CD4-positive, alpha-beta T cell (primary cell): Measurements from ENCODE around the gene ADAT3. TPM values are rescaled to one million over a fixed set of nuclear protein-coding genes. Genes with fewer than 3 reads are reported as not detected.
A peak's percentile ranks its signal among the peaks of the same experiment; 100 is the strongest.

Source experiments
- ATAC-seq: fragments of 200-7000 bp; cut with Tn5 transposase; one replicate; pipeline ENCODE4 v1.10.0; 2022; ENCODE audit warnings: mild to moderate bottlenecking; ENCODE audit not compliant: poor library complexity
- CTCF ChIA-PET: fragments of 350-600 bp; sonication (Branson Sonifier 250); formaldehyde crosslinking; loops from one replicate; lab custom pipeline; 2021; ENCODE audit warnings: antibody characterized with exemption, inconsistent platforms; lab: Charles Lee
- POLR2A ChIA-PET: fragments of 350-600 bp; sonication (Branson Sonifier 250); formaldehyde crosslinking; loops from one replicate; lab custom pipeline; 2021; ENCODE audit warnings: antibody characterized with exemption, inconsistent platforms; lab: Charles Lee
- DNase-seq, 14 experiments: peaks; one replicate each; pipeline ENCODE4 v3.0.0-alpha.2; 2013 to 2020; ENCODE audit warnings: mixed read lengths in 2 of 14
- H3K27ac ChIP-seq, 2 donors: one replicate each; pipeline versions ENCODE4 v1.5.1 to v1.7.0; 2013; ENCODE audit warnings: low read length in 2 of 2, low read depth in 1 of 2, mild to moderate bottlenecking in 1 of 2
- H3K27me3 ChIP-seq, 2 experiments: 1 replicate in 1 of 2; 2 replicates in 1 of 2; pipeline versions ENCODE4 v1.6.1 to v1.7.0; 2013; ENCODE audit warnings: low read length in 2 of 2, control low read depth in 1 of 2, mild to moderate bottlenecking in 1 of 2, moderate library complexity in 1 of 2; ENCODE audit not compliant: insufficient read depth in 2 of 2, control insufficient read depth in 1 of 2
- H3K36me3 ChIP-seq: one replicate; pipeline ENCODE4 v1.6.1; 2013; ENCODE audit warnings: low read length, control low read depth; ENCODE audit not compliant: insufficient read depth
- H3K4me1 ChIP-seq: one replicate; pipeline ENCODE4 v1.6.1; 2013; ENCODE audit warnings: low read length, control low read depth; ENCODE audit not compliant: insufficient read depth
- H3K4me3 ChIP-seq: one replicate; pipeline ENCODE4 v1.5.1; 2013; ENCODE audit warnings: mild to moderate bottlenecking, low read length, moderate library complexity
- H3K9me3 ChIP-seq, 2 experiments: 1 replicate in 1 of 2; 2 replicates in 1 of 2; pipeline versions ENCODE4 v1.6.1 to v1.7.0; 2013; ENCODE audit warnings: low read length in 2 of 2, mild to moderate bottlenecking in 2 of 2, control low read depth in 1 of 2, moderate library complexity in 1 of 2; ENCODE audit not compliant: control insufficient read depth in 1 of 2, insufficient read depth in 1 of 2
- H3K27ac Mint-ChIP-seq: one replicate; pipeline ENCODE4 v1.8.0; 2020; ENCODE audit warnings: mixed read lengths
- H3K27me3 Mint-ChIP-seq: one replicate; pipeline ENCODE4 v1.8.0; 2021; ENCODE audit warnings: mixed read lengths
- H3K36me3 Mint-ChIP-seq: one replicate; pipeline ENCODE4 v1.8.0; 2021; ENCODE audit warnings: low read depth, mixed read lengths
- H3K4me1 Mint-ChIP-seq: one replicate; pipeline ENCODE4 v1.8.0; 2021; ENCODE audit warnings: low read depth, mixed read lengths
- H3K4me3 Mint-ChIP-seq: one replicate; pipeline ENCODE4 v1.8.0; 2020; ENCODE audit warnings: mild to moderate bottlenecking, mixed read lengths
- H3K9me3 Mint-ChIP-seq: one replicate; pipeline ENCODE4 v1.8.0; 2020; ENCODE audit warnings: mixed read lengths
- CTCF ChIP-seq: fragments of 200-600 bp; IDR thresholded peaks from one replicate; pipeline ENCODE4 v1.8.0; 2022; ENCODE audit warnings: antibody characterized with exemption, mild to moderate bottlenecking
- intact Hi-C, 2 experiments: fragments of 100-400 bp; cut with DNase I in 1 of 2; cut with micrococcal nuclease in 1 of 2; formaldehyde crosslinking; loops; one replicate each; pipeline versions ENCODE4 v1.15.1 to v1.9.0; 2023 to 2025; cut with DNase I, micrococcal nuclease
- total RNA-seq, 174 experiments: library from RNA in 2 of 174; stranded (reverse) in 2 of 174; gene quantifications; one replicate each; pipeline ENCODE4 v1.2.3 and lab custom pipeline; 2021 to 2026

ADAT3 gene
- total RNA-seq, 2 experiments from 2014 or later = 7.9 to 8.2 TPM

GRCh38 chr19:1858412-1859081 lies 46.7 kb upstream of the ADAT3 start:
- TF ChIP-seq CTCF = no peak
- Mint-ChIP-seq H3K9me3 (no peaks in the 10 kb centered on the region), H3K36me3 (peaks cover 8% of the 10 kb centered on the region), H3K27me3 (no peaks in the 10 kb centered on the region), H3K4me3 (peak overlapping the region; percentile 87), H3K4me1 (peaks cover 64% of the 10 kb centered on the region), H3K27ac (peak overlapping the region; percentile 96)
- ChIA-PET POLR2A (interaction anchor here (0.9 to 2.0 kb wide), 3 partner anchors 8 to 590 kb away, joined by 3 to 8 read pairs (median 4); partner anchors contain the start of gene CIRBP), CTCF (interaction anchor here (0.6 to 0.9 kb wide), 2 partner anchors 10 to 228 kb away, joined by 3 to 4 read pairs; no protein-coding TSS in a partner anchor)
- DNase-seq = peak in 2 of 14 experiments; percentile 28 to 48
- Histone ChIP-seq H3K4me3 (no peak overlapping the region), H3K27ac (peak overlapping the region; percentile 67 to 77), H3K9me3 (no peaks in the 10 kb centered on the region), H3K27me3 (no peaks in the 10 kb centered on the region), H3K4me1 (peaks cover 86% of the 10 kb centered on the region), H3K36me3 (no peaks in the 10 kb centered on the region)
- no peak for ATAC-seq
- intact Hi-C loops = no loop called here

- POLR2A ChIA-PET = no interaction called here
- no peaks in the 10 kb centered on the region for H3K27me3 ChIP-seq
- peak overlapping the region; percentile 68 for H3K4me3 Mint-ChIP-seq
Observed at GRCh38 chr19:1859331-1859781, 45.8 kb upstream of the ADAT3 start.

More at GRCh38 chr19:1859331-1859781, 45.8 kb upstream of the ADAT3 start:
- Histone ChIP-seq H3K36me3 (no peaks in the 10 kb centered on the region), H3K27ac (peak overlapping the region; percentile 53 to 67), H3K4me1 (peaks cover 82% of the 10 kb centered on the region), H3K4me3 (no peak overlapping the region), H3K9me3 (no peaks in the 10 kb centered on the region)
- H3K27me3 Mint-ChIP-seq = no peaks in the 10 kb centered on the region
- CTCF ChIA-PET = no interaction called here
- H3K9me3 Mint-ChIP-seq = no peaks in the 10 kb centered on the region
- ATAC-seq (no peak), DNase-seq (no peak)
- H3K27ac Mint-ChIP-seq = peak overlapping the region; percentile 96
- TF ChIP-seq CTCF = no peak
- peaks cover 8% of the 10 kb centered on the region for H3K36me3 Mint-ChIP-seq
- H3K4me1 Mint-ChIP-seq = peaks cover 63% of the 10 kb centered on the region
- intact Hi-C loops = no loop called here
